Activated CD4-positive, alpha-beta memory T cell treated with anti-CD3 and anti-CD28 coated beads, Interleukin-2, amount 10 ng/mL, durations not matched to agents 7 days and 5 days (primary cell): ENCODE results near the gene FAAP20. TPM values are rescaled to one million over a fixed set of nuclear protein-coding genes. Genes with fewer than 3 reads are reported as not detected.
"Not testable (repeated sequence)": the region's sequence is repeated elsewhere in the genome, so short reads cannot be mapped to it uniquely, and the experiment has no call there.

ENCODE experiments used
- CTCF ChIA-PET: fragments of 350-600 bp; sonication (Branson Sonifier 250); formaldehyde crosslinking; loops from one replicate; lab custom pipeline; 2021; ENCODE audit warnings: antibody characterized with exemption, inconsistent platforms; lab: Charles Lee
- POLR2A ChIA-PET: fragments of 350-600 bp; sonication (Branson Sonifier 250); formaldehyde crosslinking; loops from one replicate; lab custom pipeline; 2021; ENCODE audit warnings: antibody characterized with exemption; lab: Charles Lee
- DNase-seq: peaks from one replicate; pipeline ENCODE4 v3.0.0-alpha.2; 2020
- H3K27ac Mint-ChIP-seq: one replicate; pipeline ENCODE4 v1.8.0; 2021; ENCODE audit warnings: mild to moderate bottlenecking, mixed read lengths
- H3K27me3 Mint-ChIP-seq: one replicate; pipeline ENCODE4 v1.8.0; 2021; ENCODE audit warnings: mixed read lengths
- H3K36me3 Mint-ChIP-seq: one replicate; pipeline ENCODE4 v1.8.0; 2021; ENCODE audit warnings: low read depth, mixed read lengths
- H3K4me1 Mint-ChIP-seq: one replicate; pipeline ENCODE4 v1.8.0; 2021; ENCODE audit warnings: mixed read lengths
- H3K4me3 Mint-ChIP-seq: one replicate; pipeline ENCODE4 v1.8.0; 2021; ENCODE audit warnings: mild to moderate bottlenecking, mixed read lengths
- H3K9me3 Mint-ChIP-seq: one replicate; pipeline ENCODE4 v1.8.0; 2021; ENCODE audit warnings: mixed read lengths
- total RNA-seq, 2 experiments: library from RNA; stranded (reverse); gene quantifications; one replicate each; pipeline ENCODE4 v1.2.3, GENCODE V29; 2021

The FAAP20 gene
- total RNA-seq, 2 experiments from 2014 or later: 53.4 to 57.1 TPM

- no peaks in the 10 kb centered on the region for H3K36me3 Mint-ChIP-seq
- H3K9me3 Mint-ChIP-seq: no peaks in the 10 kb centered on the region
- peaks cover 13% of the 10 kb centered on the region for H3K4me1 Mint-ChIP-seq
- DNase-seq: peak; percentile 84
- no peak overlapping the region for H3K4me3 Mint-ChIP-seq
- H3K27ac Mint-ChIP-seq: no peak overlapping the region
- CTCF ChIA-PET: interaction anchor here (1.2 to 2.6 kb wide), 6 partner anchors 8 to 107 kb away, joined by 3 to 21 read pairs (median 8); no protein-coding TSS in a partner anchor
- POLR2A ChIA-PET: interaction anchor here (0.6 to 1.4 kb wide), 5 partner anchors 9 to 243 kb away, joined by 3 to 5 read pairs (median 3); partner anchors contain the start of gene RER1
- H3K27me3 Mint-ChIP-seq: no peaks in the 10 kb centered on the region
Observed at GRCh38 chr1:2148691-2149090, 45.9 kb downstream of the FAAP20 start.

- H3K27ac Mint-ChIP-seq, DNase-seq, H3K27me3 Mint-ChIP-seq, H3K4me3 Mint-ChIP-seq, H3K36me3 Mint-ChIP-seq, POLR2A ChIA-PET, H3K9me3 Mint-ChIP-seq, CTCF ChIA-PET: not testable (repeated sequence)
- H3K4me1 Mint-ChIP-seq: peaks cover 13% of the 10 kb centered on the region
Observed at GRCh38 chr1:2147869-2148268, 46.7 kb downstream of the FAAP20 start.

GRCh38 chr1:2146836-2147517, 47.6 kb downstream of the FAAP20 start:
- no peak for DNase-seq
- no peaks in the 10 kb centered on the region for H3K27me3 Mint-ChIP-seq
- POLR2A ChIA-PET: no interaction called here
- H3K36me3 Mint-ChIP-seq: no peaks in the 10 kb centered on the region
- peaks cover 13% of the 10 kb centered on the region for H3K4me1 Mint-ChIP-seq
- H3K9me3 Mint-ChIP-seq: no peaks in the 10 kb centered on the region
- no peak overlapping the region for H3K4me3 Mint-ChIP-seq
- no peak overlapping the region for H3K27ac Mint-ChIP-seq
- CTCF ChIA-PET: interaction anchor here (1.8 kb wide), 1 partner anchor 27 kb away, joined by 7 read pairs; no protein-coding TSS in a partner anchor

GRCh38 chr1:2145946-2146835, 48.4 kb downstream of the FAAP20 start:
- H3K27ac Mint-ChIP-seq: no peak overlapping the region
- ChIA-PET POLR2A (no interaction called here), CTCF (interaction anchor here (1.4 to 1.8 kb wide), 2 partner anchors 28 to 235 kb away, joined by 4 to 7 read pairs; no protein-coding TSS in a partner anchor)
- H3K4me3 Mint-ChIP-seq: peak overlapping the region; percentile 21
- H3K9me3 Mint-ChIP-seq: no peaks in the 10 kb centered on the region
- H3K36me3 Mint-ChIP-seq: no peaks in the 10 kb centered on the region
- DNase-seq: peak; percentile 44
- H3K4me1 Mint-ChIP-seq: peaks cover 10% of the 10 kb centered on the region
- H3K27me3 Mint-ChIP-seq: no peaks in the 10 kb centered on the region

- H3K36me3 Mint-ChIP-seq: no peaks in the 10 kb centered on the region
- CTCF ChIA-PET: interaction anchor here (1.4 kb wide), 1 partner anchor 237 kb away, joined by 4 read pairs; no protein-coding TSS in a partner anchor
- no peak overlapping the region for H3K27ac Mint-ChIP-seq
- POLR2A ChIA-PET: no interaction called here
- peaks cover 5% of the 10 kb centered on the region for H3K4me1 Mint-ChIP-seq
- no peak for DNase-seq
- H3K4me3 Mint-ChIP-seq: no peak overlapping the region
- H3K9me3 Mint-ChIP-seq: no peaks in the 10 kb centered on the region
- no peaks in the 10 kb centered on the region for H3K27me3 Mint-ChIP-seq
Observed at GRCh38 chr1:2144501-2145090, 50.0 kb downstream of the FAAP20 start.

GRCh38 chr1:2143814-2144500, 50.6 kb downstream of the FAAP20 start:
- ChIA-PET CTCF (no interaction called here), POLR2A (no interaction called here)
- no peak for DNase-seq
- Mint-ChIP-seq H3K27me3 (no peaks in the 10 kb centered on the region), H3K9me3 (no peaks in the 10 kb centered on the region), H3K4me1 (peaks cover 6% of the 10 kb centered on the region), H3K4me3 (no peak overlapping the region), H3K36me3 (no peaks in the 10 kb centered on the region), H3K27ac (no peak overlapping the region)

GRCh38 chr1:2141025-2141424, 53.5 kb downstream of the FAAP20 start:
- Mint-ChIP-seq H3K36me3 (no peaks in the 10 kb centered on the region), H3K27me3 (no peaks in the 10 kb centered on the region), H3K4me3 (no peak overlapping the region), H3K4me1 (peaks cover 7% of the 10 kb centered on the region), H3K9me3 (no peaks in the 10 kb centered on the region), H3K27ac (no peak overlapping the region)
- POLR2A ChIA-PET: interaction anchor here (1.2 kb wide), 1 partner anchor 9 kb away, joined by 4 read pairs; no protein-coding TSS in a partner anchor
- DNase-seq: no peak
- CTCF ChIA-PET: interaction anchor here (0.7 to 3.0 kb wide), 7 partner anchors 8 to 235 kb away, joined by 3 to 23 read pairs (median 5); no protein-coding TSS in a partner anchor

Other genes starting within 250 kb of the FAAP20 start
- gene CFAP74, start 191.0 kb downstream of the FAAP20 start, total RNA-seq: not detected
- gene GABRD, start 175.4 kb downstream of the FAAP20 start, total RNA-seq: not detected
- 1 to 10 TPM; 6.7 to 8.0 TPM for gene PRKCZ, start 144.4 kb downstream of the FAAP20 start, total RNA-seq
- gene SKI, start 33.5 kb upstream of the FAAP20 start, total RNA-seq: 10 to 100 TPM; 58.0 to 61.5 TPM
- gene MORN1, start 196.8 kb upstream of the FAAP20 start, total RNA-seq: 1 to 10 TPM; 6.2 to 6.3 TPM
- 100 to 1,000 TPM; 151 to 160 TPM for gene RER1, start 197.1 kb upstream of the FAAP20 start, total RNA-seq
- gene PEX10, start 217.8 kb upstream of the FAAP20 start, total RNA-seq: 1 to 10 TPM; 6.8 to 9.5 TPM